Measurements from ENCODE around the gene APOL3.
"Not testable (repeated sequence)": the region's sequence is repeated elsewhere in the genome, so short reads cannot be mapped to it uniquely, and the experiment has no call there.

Gene APOL3

DNA sequence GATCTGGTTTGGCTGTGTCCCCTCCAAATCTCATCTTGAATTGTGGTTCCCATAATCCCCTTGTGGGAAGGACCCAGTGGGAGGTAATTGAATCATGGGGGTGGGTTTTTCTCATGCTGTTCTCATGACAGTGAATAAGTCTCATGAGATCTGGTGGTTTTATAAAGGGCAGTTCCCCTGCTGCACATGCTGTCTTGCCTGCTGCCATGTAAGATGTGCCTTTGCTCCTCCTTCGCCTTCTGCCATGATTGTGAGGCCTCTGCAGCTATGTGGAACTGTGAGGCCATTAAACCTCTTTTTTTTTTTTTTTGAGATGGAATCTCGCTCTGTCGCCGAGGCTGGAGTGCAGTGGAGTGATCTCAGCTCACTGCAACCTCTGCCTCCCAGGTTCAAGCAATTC lies 59.6 kb downstream of the APOL3 start:
- not testable (repeated sequence) for DNase-seq (ENCODE audit: low spot score)

- no peak for DNase-seq (ENCODE audit: low spot score)
Measured at GRCh38 chr22:36100134-36100824, 60.3 kb downstream of the APOL3 start.

DNA sequence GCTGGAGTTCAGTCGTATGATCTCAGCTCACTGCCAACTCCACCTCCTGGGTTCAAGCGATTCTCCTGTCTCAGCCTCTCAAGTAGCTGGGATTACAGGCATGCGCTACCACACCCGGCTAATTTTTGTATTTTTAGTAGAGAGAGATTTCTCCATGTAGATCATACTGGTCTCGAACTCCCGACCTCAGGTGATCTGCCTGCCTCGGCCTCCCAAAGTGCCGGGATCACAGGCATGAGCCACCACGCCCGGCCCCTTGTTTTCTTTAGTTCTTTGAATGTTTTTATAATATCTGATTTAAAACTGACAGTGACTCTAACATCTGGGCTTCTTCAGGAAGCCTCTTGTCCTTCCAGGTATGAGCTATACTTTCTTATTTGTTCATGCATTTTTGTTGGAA lies 61.0 kb downstream of the APOL3 start:
- not testable (repeated sequence) for DNase-seq (ENCODE audit: low spot score)

DNA sequence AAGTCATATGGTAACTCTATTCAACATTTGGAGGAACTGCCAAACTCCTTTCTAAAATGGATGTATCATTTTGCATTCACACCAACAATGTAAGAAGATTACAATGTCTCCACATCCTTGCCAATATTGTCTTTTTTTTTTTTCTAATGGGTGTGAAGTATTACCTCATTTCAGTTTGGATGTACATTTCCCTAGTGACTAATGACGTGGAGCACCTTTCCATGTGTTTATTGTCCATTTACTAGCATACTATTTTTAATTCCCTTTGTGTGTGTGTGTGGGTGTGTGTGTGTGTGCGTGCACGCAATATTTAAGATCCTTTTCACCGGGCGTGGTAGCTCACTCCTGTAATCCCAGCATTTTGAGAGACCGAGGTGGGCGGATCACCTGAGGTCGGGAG lies 62.7 kb downstream of the APOL3 start:
- no peak for DNase-seq (ENCODE audit: low spot score)

DNA sequence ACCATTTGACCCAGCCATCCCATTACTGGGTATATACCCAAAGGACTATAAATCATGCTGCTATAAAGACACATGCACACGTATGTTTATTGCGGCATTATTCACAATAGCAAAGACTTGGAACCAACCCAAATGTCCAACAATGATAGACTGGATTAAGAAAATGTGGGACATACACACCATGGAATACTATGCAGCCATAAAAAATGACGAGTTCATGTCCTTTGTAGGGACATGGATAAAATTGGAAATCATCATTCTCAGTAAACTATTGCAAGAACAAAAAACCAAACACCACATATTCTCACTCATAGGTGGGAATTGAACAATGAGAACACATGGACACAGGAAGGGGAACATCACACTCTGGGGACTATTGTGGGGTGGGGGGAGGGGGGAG lies 69.8 kb downstream of the APOL3 start:
- DNase-seq (ENCODE audit: low spot score), result not testable (repeated sequence)

Measured in CD4-positive, alpha-beta T cell treated with Interleukin-6 at 100 ng/mL for 8 hours (primary cell).